Natural killer cell (primary cell): Measurements from ENCODE around the gene EDNRB. TPM values are rescaled to one million over a fixed set of nuclear protein-coding genes. Genes with fewer than 3 reads are reported as not detected.

Experiments
- ATAC-seq, 3 donors: fragments of 150-1000 bp in 2 of 3; fragments of 200-7000 bp in 1 of 3; cut with Tn5 transposase; 1 replicate in 1 of 3; 2 replicates in 2 of 3; pipeline ENCODE4 v1.10.0; 2021; ENCODE audit warnings: mild to moderate bottlenecking in 2 of 3, moderate library complexity in 2 of 3
- DNase-seq, 2 donors: peaks; one replicate each; pipeline versions ENCODE4 v3.0.0 to v3.0.0-alpha.2; 2013 to 2021; ENCODE audit warnings: mixed read lengths in 1 of 2
- H3K27ac ChIP-seq: one replicate; pipeline ENCODE4 v1.5.1; 2013; ENCODE audit warnings: mild to moderate bottlenecking, low read length
- H3K27me3 ChIP-seq: one replicate; pipeline ENCODE4 v1.6.1; 2013; ENCODE audit warnings: low read length; ENCODE audit not compliant: control insufficient read depth, insufficient read depth
- H3K36me3 ChIP-seq: one replicate; pipeline ENCODE4 v1.6.1; 2013; ENCODE audit warnings: low read length; ENCODE audit not compliant: control insufficient read depth, insufficient read depth
- H3K4me1 ChIP-seq: one replicate; pipeline ENCODE4 v1.6.1; 2013; ENCODE audit warnings: low read length; ENCODE audit not compliant: control insufficient read depth, insufficient read depth
- H3K4me3 ChIP-seq: one replicate; pipeline ENCODE4 v1.5.1; 2013; ENCODE audit warnings: low read length
- H3K9me3 ChIP-seq: one replicate; pipeline ENCODE4 v1.6.1; 2013; ENCODE audit warnings: low read length; ENCODE audit not compliant: control insufficient read depth, insufficient read depth
- H3K27ac Mint-ChIP-seq, 2 donors: one replicate each; pipeline ENCODE4 v1.8.0; 2022; ENCODE audit warnings: mild to moderate bottlenecking in 2 of 2, mixed read lengths in 2 of 2, moderate library complexity in 1 of 2
- H3K27me3 Mint-ChIP-seq, 2 donors: one replicate each; pipeline ENCODE4 v1.8.0; 2022; ENCODE audit warnings: low read depth in 2 of 2, mixed read lengths in 2 of 2
- H3K36me3 Mint-ChIP-seq: one replicate; pipeline ENCODE4 v1.8.0; 2022; ENCODE audit warnings: mixed read lengths
- H3K4me1 Mint-ChIP-seq, 2 donors: one replicate each; pipeline ENCODE4 v1.8.0; 2022; ENCODE audit warnings: mixed read lengths in 2 of 2
- H3K4me3 Mint-ChIP-seq: one replicate; pipeline ENCODE4 v1.8.0; 2022; ENCODE audit warnings: mild to moderate bottlenecking, moderate library complexity, mixed read lengths
- H3K9me3 Mint-ChIP-seq, 2 donors: one replicate each; pipeline ENCODE4 v1.8.0; 2022; ENCODE audit warnings: mixed read lengths in 2 of 2
- WGBS: methylation state at CpG from one replicate; pipeline ENCODE4 v1.1.7; 2013; ENCODE audit warnings: missing lambda C conversion rate; ENCODE audit not compliant: insufficient coverage; 5-methylcytosine and 5-hydroxymethylcytosine counted together
- intact Hi-C: fragments of 100-400 bp; cut with micrococcal nuclease; formaldehyde crosslinking; loops from one replicate; pipeline ENCODE4 v1.14.2; 2022
- total RNA-seq, 4 donors: library from RNA; stranded (reverse); fragments of 120-200 nt in 1 of 4; gene quantifications; one replicate each; pipeline versions ENCODE4 v1.2.3 to v1.2.4, GENCODE V29; 2013 to 2022
- TF ChIP-seq, protein P1 (sequence below): fragments of 200-600 bp; IDR thresholded peaks from one replicate; pipeline ENCODE4 v1.8.0; 2022; ENCODE audit warnings: antibody characterized with exemption

EDNRB gene
- total RNA-seq, 3 donors from 2014 or later (not counting 1 experiment from before 2014, with no cell fraction given): not detected

DNA sequence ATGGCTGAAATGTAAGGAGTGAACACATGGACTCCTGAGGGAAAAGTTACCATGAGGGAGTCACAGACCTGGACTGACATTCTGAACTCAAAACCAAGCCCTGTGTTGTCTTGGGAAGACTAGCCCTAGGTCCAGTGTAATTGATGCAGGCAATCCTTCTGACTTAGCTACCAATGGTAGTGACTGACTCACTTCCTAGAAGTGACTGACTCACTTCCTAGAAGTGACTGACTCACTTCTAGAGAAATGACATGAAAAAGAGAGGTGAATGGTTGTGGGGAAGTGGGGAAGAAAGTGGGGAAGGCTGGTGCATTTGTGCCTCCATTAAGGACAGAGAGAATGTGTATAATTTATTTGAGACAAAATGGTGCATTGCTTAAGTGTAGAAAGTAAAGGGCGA lies 49.9 kb downstream of the EDNRB start:
- intact Hi-C loops: no loop called here
- H3K4me3 ChIP-seq: no peak overlapping the region
- DNase-seq (no peak), ATAC-seq (no peak)
- no peaks in the 10 kb centered on the region for H3K4me1 ChIP-seq
- no peaks in the 10 kb centered on the region for H3K36me3 ChIP-seq
- H3K27ac ChIP-seq: no peak overlapping the region
- Mint-ChIP-seq H3K27me3 (peaks cover 3 to 7% of the 10 kb centered on the region in 2 donors), H3K4me1 (no peaks in the 10 kb centered on the region), H3K9me3 (peaks cover 5 to 9% of the 10 kb centered on the region in 2 donors), H3K36me3 (no peaks in the 10 kb centered on the region), H3K4me3 (no peak overlapping the region), H3K27ac (no peak overlapping the region)
- 95% methylated on average over 1 of the region's 1 CpG for WGBS
- TF ChIP-seq, protein P1, sequence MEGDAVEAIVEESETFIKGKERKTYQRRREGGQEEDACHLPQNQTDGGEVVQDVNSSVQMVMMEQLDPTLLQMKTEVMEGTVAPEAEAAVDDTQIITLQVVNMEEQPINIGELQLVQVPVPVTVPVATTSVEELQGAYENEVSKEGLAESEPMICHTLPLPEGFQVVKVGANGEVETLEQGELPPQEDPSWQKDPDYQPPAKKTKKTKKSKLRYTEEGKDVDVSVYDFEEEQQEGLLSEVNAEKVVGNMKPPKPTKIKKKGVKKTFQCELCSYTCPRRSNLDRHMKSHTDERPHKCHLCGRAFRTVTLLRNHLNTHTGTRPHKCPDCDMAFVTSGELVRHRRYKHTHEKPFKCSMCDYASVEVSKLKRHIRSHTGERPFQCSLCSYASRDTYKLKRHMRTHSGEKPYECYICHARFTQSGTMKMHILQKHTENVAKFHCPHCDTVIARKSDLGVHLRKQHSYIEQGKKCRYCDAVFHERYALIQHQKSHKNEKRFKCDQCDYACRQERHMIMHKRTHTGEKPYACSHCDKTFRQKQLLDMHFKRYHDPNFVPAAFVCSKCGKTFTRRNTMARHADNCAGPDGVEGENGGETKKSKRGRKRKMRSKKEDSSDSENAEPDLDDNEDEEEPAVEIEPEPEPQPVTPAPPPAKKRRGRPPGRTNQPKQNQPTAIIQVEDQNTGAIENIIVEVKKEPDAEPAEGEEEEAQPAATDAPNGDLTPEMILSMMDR: no peak
- H3K9me3 ChIP-seq: no peaks in the 10 kb centered on the region
- H3K27me3 ChIP-seq: no peaks in the 10 kb centered on the region

DNA sequence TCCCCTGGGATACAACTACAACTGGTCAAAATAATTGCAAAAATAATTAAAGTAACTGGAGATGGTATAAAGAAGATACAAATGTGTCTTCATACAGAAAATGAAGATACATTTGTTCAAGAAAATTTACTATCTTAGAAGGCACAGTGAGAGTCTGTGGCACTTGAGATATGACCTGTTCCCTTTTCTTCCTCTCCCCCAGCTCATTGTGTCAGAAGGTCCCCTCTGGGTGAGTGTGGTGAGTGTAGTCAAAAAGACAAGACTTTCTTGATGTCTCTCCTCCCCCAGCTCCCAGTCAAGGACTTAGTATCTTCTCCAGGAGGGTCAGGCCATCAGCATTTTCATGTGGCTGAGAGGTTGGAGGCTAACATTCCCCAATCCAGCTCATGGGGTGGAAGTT lies 51.7 kb downstream of the EDNRB start:
- Mint-ChIP-seq H3K4me1 (no peaks in the 10 kb centered on the region), H3K36me3 (no peaks in the 10 kb centered on the region), H3K9me3 (peaks cover 5 to 9% of the 10 kb centered on the region in 2 donors), H3K4me3 (no peak overlapping the region), H3K27ac (no peak overlapping the region), H3K27me3 (peaks cover 9 to 15% of the 10 kb centered on the region in 2 donors)
- no peak overlapping the region for H3K27ac ChIP-seq
- ATAC-seq: no peak
- H3K36me3 ChIP-seq: no peaks in the 10 kb centered on the region
- intact Hi-C loops: no loop called here
- no peaks in the 10 kb centered on the region for H3K4me1 ChIP-seq
- H3K4me3 ChIP-seq: no peak overlapping the region
- TF ChIP-seq, protein P1: no peak
- no peak for DNase-seq
- H3K27me3 ChIP-seq: no peaks in the 10 kb centered on the region
- no peaks in the 10 kb centered on the region for H3K9me3 ChIP-seq

DNA sequence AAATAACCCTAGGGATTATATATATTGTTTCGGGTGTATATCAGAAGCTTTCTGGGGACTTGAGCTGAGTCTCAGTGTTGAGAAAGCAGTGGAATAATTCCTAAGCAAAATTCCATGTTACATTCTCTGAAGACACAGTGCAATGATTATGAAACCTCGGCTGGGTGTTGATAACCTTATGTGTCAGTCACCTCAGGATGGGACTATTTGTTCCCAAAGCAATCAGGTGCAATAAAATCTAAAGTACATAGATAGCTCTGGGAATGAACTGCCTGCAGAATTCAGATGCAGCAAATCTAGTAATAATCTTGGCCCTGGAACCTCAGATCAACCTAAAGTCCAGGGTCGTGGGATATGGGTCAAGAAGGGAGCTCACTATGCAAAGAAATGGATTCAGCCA lies 53.0 kb downstream of the EDNRB start:
- Histone ChIP-seq H3K27me3 (no peaks in the 10 kb centered on the region), H3K9me3 (no peaks in the 10 kb centered on the region), H3K4me3 (no peak overlapping the region), H3K4me1 (no peaks in the 10 kb centered on the region), H3K36me3 (no peaks in the 10 kb centered on the region), H3K27ac (no peak overlapping the region)
- TF ChIP-seq, protein P1: no peak
- ATAC-seq: no peak
- intact Hi-C loops: no loop called here
- H3K27ac Mint-ChIP-seq: no peak overlapping the region
- H3K4me3 Mint-ChIP-seq: no peak overlapping the region
- peaks cover 9 to 15% of the 10 kb centered on the region in 2 donors for H3K27me3 Mint-ChIP-seq
- DNase-seq: no peak
- no peaks in the 10 kb centered on the region for H3K4me1 Mint-ChIP-seq
- peaks cover 5 to 9% of the 10 kb centered on the region in 2 donors for H3K9me3 Mint-ChIP-seq
- no peaks in the 10 kb centered on the region for H3K36me3 Mint-ChIP-seq
- WGBS: 77% methylated on average over 3 of the region's 3 CpGs

DNA sequence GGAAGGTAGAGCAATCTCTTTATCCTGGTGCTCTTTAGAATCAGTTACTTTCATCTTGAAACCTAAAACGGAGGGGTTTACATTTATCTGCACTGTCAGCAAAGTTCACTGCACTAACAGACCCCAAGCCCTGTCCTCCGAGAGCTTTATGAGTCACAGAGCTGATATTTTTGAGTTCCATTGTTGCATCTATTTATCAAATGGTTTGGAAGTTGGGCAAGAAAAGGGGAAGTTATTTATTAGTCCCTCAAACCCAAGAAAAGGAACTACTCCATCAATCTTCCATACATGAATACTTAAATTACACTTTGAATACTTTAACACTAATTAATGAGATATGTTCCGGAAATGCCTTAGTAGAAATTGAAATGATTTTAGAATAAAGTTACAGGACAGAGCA lies 55.5 kb downstream of the EDNRB start:
- no peaks in the 10 kb centered on the region for H3K36me3 Mint-ChIP-seq
- peaks cover 5 to 8% of the 10 kb centered on the region in 2 donors for H3K9me3 Mint-ChIP-seq

More for the DNA sequence above, 55.5 kb downstream of the EDNRB start:
- peaks cover 8 to 15% of the 10 kb centered on the region in 2 donors for H3K27me3 Mint-ChIP-seq
- Histone ChIP-seq H3K27ac (no peak overlapping the region), H3K4me1 (no peaks in the 10 kb centered on the region), H3K27me3 (no peaks in the 10 kb centered on the region), H3K4me3 (no peak overlapping the region), H3K36me3 (no peaks in the 10 kb centered on the region), H3K9me3 (no peaks in the 10 kb centered on the region)
- H3K27ac Mint-ChIP-seq: no peak overlapping the region
- DNase-seq (no peak), ATAC-seq (no peak)
- no peak overlapping the region for H3K4me3 Mint-ChIP-seq
- intact Hi-C loops: no loop called here
- 0% methylated on average over 1 of the region's 3 CpGs for WGBS
- TF ChIP-seq, protein P1: no peak
- H3K4me1 Mint-ChIP-seq: no peaks in the 10 kb centered on the region
